Astrocyte of the spinal cord (primary cell): ENCODE data around the gene SORCS2.

Experiments used
- DNase-seq: peaks from one replicate; pipeline ENCODE4 v3.0.0; 2011; ENCODE audit warnings: low read depth, low spot score
- H3K4me3 ChIP-seq: 2 replicates; pipeline ENCODE4 v1.5.1; 2011; ENCODE audit warnings: low read depth, mild to moderate bottlenecking, low read length, moderate library complexity
- CTCF ChIP-seq: IDR thresholded peaks from 2 replicates; pipeline ENCODE4 v1.5.1; 2012; ENCODE audit warnings: low read depth, mild to moderate bottlenecking, low read length, inconsistent platforms
- in situ Hi-C: cut with HindIII; loops from 2 replicates; pipeline ENCODE4 v1.10.0; 2017; ENCODE audit warnings: low sequenced_read_pairs

Gene SORCS2

GRCh38 chr4:7256984-7257810, 64.9 kb downstream of the SORCS2 start:
- DNase-seq, result peak; percentile 12
- in situ Hi-C loops, result no loop called here
- TF ChIP-seq CTCF, result no peak
- no peak overlapping the region for H3K4me3 ChIP-seq

- no peak overlapping the region for H3K4me3 ChIP-seq
- no peak for TF ChIP-seq CTCF
- DNase-seq, result no peak
- in situ Hi-C loops, result no loop called here
Observed at GRCh38 chr4:7259039-7259438, 66.7 kb downstream of the SORCS2 start.

- in situ Hi-C loops, result no loop called here
Observed at GRCh38 chr4:7260569-7260968, 68.2 kb downstream of the SORCS2 start.

GRCh38 chr4:7261087-7261486, 68.7 kb downstream of the SORCS2 start:
- in situ Hi-C loops, result no loop called here
- H3K4me3 ChIP-seq, result no peak overlapping the region
- no peak for DNase-seq
- no peak for TF ChIP-seq CTCF

More at GRCh38 chr4:7260569-7260968, 68.2 kb downstream of the SORCS2 start:
- H3K4me3 ChIP-seq, result no peak overlapping the region
- DNase-seq, result no peak
- TF ChIP-seq CTCF, result no peak

- no peak for DNase-seq
- in situ Hi-C loops, result no loop called here
- TF ChIP-seq CTCF, result no peak
- no peak overlapping the region for H3K4me3 ChIP-seq
Observed at GRCh38 chr4:7261536-7261935, 69.2 kb downstream of the SORCS2 start.

- H3K4me3 ChIP-seq, result no peak overlapping the region
- TF ChIP-seq CTCF, result no peak
- in situ Hi-C loops, result no loop called here
- no peak for DNase-seq
Observed at GRCh38 chr4:7262134-7262533, 69.8 kb downstream of the SORCS2 start.
